ENCODE results near the gene CEP128.

- no peak for TF ChIP-seq CTCF (tag by site-specific recombination; IDR thresholded peaks at IDR 0.05)
- no peak for TF ChIP-seq YY1 (tag by site-specific recombination; IDR thresholded peaks at IDR 0.05)
- TF ChIP-seq ZNF501 (tag by site-specific recombination; IDR thresholded peaks at IDR 0.05): no peak
Observed at GRCh38 chr14:80901822-80902221, 39.7 kb downstream of the CEP128 start.

Measured in HEK293 (cell line).